Measurements from ENCODE around the gene ADRA2C.
"Not testable (repeated sequence)": the region's sequence is repeated elsewhere in the genome, so short reads cannot be mapped to it uniquely, and the experiment has no call there.

The ADRA2C gene

GRCh38 chr4:3813151-3814052 lies 47.2 kb downstream of the ADRA2C start:
- H4K20me1 ChIP-seq (ENCODE audit: insufficient read depth, low read length) = no peaks in the 10 kb centered on the region

GRCh38 chr4:3814053-3814570 lies 47.9 kb downstream of the ADRA2C start:
- H3K9ac ChIP-seq (ENCODE audit: low read length) = no peak overlapping the region
- no peak overlapping the region for H3K4me2 ChIP-seq (ENCODE audit: low read length)
- no peak overlapping the region for H3K27ac ChIP-seq (ENCODE audit: low read depth, low read length, poor library complexity, severe bottlenecking)
- H3K27me3 ChIP-seq (ENCODE audit: insufficient read depth, low read length) = no peaks in the 10 kb centered on the region
- no peaks in the 10 kb centered on the region for H4K20me1 ChIP-seq (ENCODE audit: insufficient read depth, low read length)
- H3K4me3 ChIP-seq (ENCODE audit: low read depth, low read length, poor library complexity, severe bottlenecking) = no peak overlapping the region
- no peaks in the 10 kb centered on the region for H3K36me3 ChIP-seq (ENCODE audit: insufficient read depth, low read length)
- no peak for TF ChIP-seq EZH2 (IDR thresholded peaks at IDR 0.05; ENCODE audit: borderline replicate concordance, low read length)
- no peak for TF ChIP-seq CTCF (IDR thresholded peaks at IDR 0.05; ENCODE audit: low read length)
- no peaks in the 10 kb centered on the region for H3K9me3 ChIP-seq (ENCODE audit: low read length)
- no peaks in the 10 kb centered on the region for H3F3A ChIP-seq (ENCODE audit: insufficient read depth, low read length)
- H3K4me1 ChIP-seq (ENCODE audit: insufficient read depth, low read length, severe bottlenecking) = no peaks in the 10 kb centered on the region
- H2AFZ ChIP-seq (ENCODE audit: low read length) = no peak overlapping the region
- no peaks in the 10 kb centered on the region for H3K79me2 ChIP-seq (ENCODE audit: insufficient read depth, low read length)
- no peaks in the 10 kb centered on the region for H3K9me2 ChIP-seq (ENCODE audit: low read depth, low read length)

More at GRCh38 chr4:3813151-3814052, 47.2 kb downstream of the ADRA2C start:
- no peaks in the 10 kb centered on the region for H3K79me2 ChIP-seq (ENCODE audit: insufficient read depth, low read length)
- no peaks in the 10 kb centered on the region for H3K36me3 ChIP-seq (ENCODE audit: insufficient read depth, low read length)
- no peaks in the 10 kb centered on the region for H3K4me1 ChIP-seq (ENCODE audit: insufficient read depth, low read length, severe bottlenecking)
- no peak overlapping the region for H3K4me3 ChIP-seq (ENCODE audit: low read depth, low read length, poor library complexity, severe bottlenecking)
- no peak overlapping the region for H2AFZ ChIP-seq (ENCODE audit: low read length)
- H3K9me3 ChIP-seq (ENCODE audit: low read length) = no peaks in the 10 kb centered on the region
- no peaks in the 10 kb centered on the region for H3K9me2 ChIP-seq (ENCODE audit: low read depth, low read length)
- no peak overlapping the region for H3K27ac ChIP-seq (ENCODE audit: low read depth, low read length, poor library complexity, severe bottlenecking)
- H3K9ac ChIP-seq (ENCODE audit: low read length) = no peak overlapping the region
- TF ChIP-seq CTCF (IDR thresholded peaks at IDR 0.05; ENCODE audit: low read length) (no peak), EZH2 (IDR thresholded peaks at IDR 0.05; ENCODE audit: borderline replicate concordance, low read length) (no peak)
- no peaks in the 10 kb centered on the region for H3K27me3 ChIP-seq (ENCODE audit: insufficient read depth, low read length)
- H3K4me2 ChIP-seq (ENCODE audit: low read length) = no peak overlapping the region
- no peaks in the 10 kb centered on the region for H3F3A ChIP-seq (ENCODE audit: insufficient read depth, low read length)

GRCh38 chr4:3814838-3815237 lies 48.7 kb downstream of the ADRA2C start:
- H2AFZ ChIP-seq (ENCODE audit: low read length); H3K4me1 ChIP-seq (ENCODE audit: insufficient read depth, low read length, severe bottlenecking); H3K36me3 ChIP-seq (ENCODE audit: insufficient read depth, low read length); H3K79me2 ChIP-seq (ENCODE audit: insufficient read depth, low read length); H3K9ac ChIP-seq (ENCODE audit: low read length); H3K4me2 ChIP-seq (ENCODE audit: low read length); H3K9me3 ChIP-seq (ENCODE audit: low read length); H3K9me2 ChIP-seq (ENCODE audit: low read depth, low read length); H3K27ac ChIP-seq (ENCODE audit: low read depth, low read length, poor library complexity, severe bottlenecking); H3K27me3 ChIP-seq (ENCODE audit: insufficient read depth, low read length); H3F3A ChIP-seq (ENCODE audit: insufficient read depth, low read length); H3K4me3 ChIP-seq (ENCODE audit: low read depth, low read length, poor library complexity, severe bottlenecking); H4K20me1 ChIP-seq (ENCODE audit: insufficient read depth, low read length): not testable (repeated sequence)

Measured in OCI-LY1 (cell line).